GM23338 (cell line): Measurements from ENCODE around the gene SNAP91. TPM values are rescaled to one million over a fixed set of nuclear protein-coding genes. Genes with fewer than 3 reads are reported as not detected.

ENCODE experiments used
- CTCF ChIP-seq, 2 experiments: fragments of 200-600 bp in 1 of 2; sonication (generic) in 1 of 2; conservative IDR thresholded peaks; 2 replicates each; pipeline versions ENCODE4 v1.5.1 to v1.6.1; 2016 to 2017; ENCODE audit warnings: antibody characterized with exemption in 2 of 2, low read depth in 2 of 2, mild to moderate bottlenecking in 2 of 2, moderate library complexity in 1 of 2
- JUNB ChIP-seq: IDR thresholded peaks from one replicate; pipeline ENCODE4 v1.6.1; 2016; ENCODE audit warnings: antibody characterized with exemption; ENCODE audit not compliant: unreplicated experiment
- POLR2AphosphoS5 ChIP-seq: IDR thresholded peaks from 2 replicates; pipeline ENCODE4 v1.6.1; 2016; ENCODE audit warnings: antibody characterized with exemption, low read depth
- REST ChIP-seq: IDR thresholded peaks from one replicate; pipeline ENCODE4 v1.6.1; 2018; ENCODE audit warnings: antibody characterized with exemption; ENCODE audit not compliant: unreplicated experiment
- ZNF462 ChIP-seq: fragments of 250-450 bp; sonication (Bioruptor Pico); IDR thresholded peaks from 2 replicates; pipeline ENCODE4 v1.5.0; 2020; ENCODE audit warnings: mild to moderate bottlenecking, moderate library complexity
- polyA plus RNA-seq: library from polyadenylated mRNA; unstranded; fragments of >200 nt; fragmentation: Nextera tagmentation; extraction: Ambion mirVana; gene quantifications from 2 replicates; pipeline ENCODE4 v1.2.1, GENCODE V29; 2016
- total RNA-seq: library from RNA; depleted of rRNA; stranded (reverse); fragments of >200 nt; shearing (Covaris generic); gene quantifications from 2 replicates; pipeline ENCODE4 v1.2.3, GENCODE V29; 2014

The SNAP91 gene
- total and polyA plus RNA-seq, 2 experiments from 2014 or later = 0.83 to 1.2 TPM

- no peak for TF ChIP-seq ZNF462
- no peak for TF ChIP-seq REST
- TF ChIP-seq JUNB = no peak
- no peak for TF ChIP-seq CTCF (conservative IDR thresholded peaks at IDR 0.05; ENCODE audit: low read depth in 2 of 2)
- TF ChIP-seq POLR2AphosphoS5 = no peak
Observed at GRCh38 chr6:83637953-83638352, 70.9 kb downstream of the SNAP91 start (continued).
